ENCODE measurements around the gene CLEC18B.
A peak's percentile ranks its signal among the peaks of the same experiment; 100 is the strongest.
"Not testable (repeated sequence)": the region's sequence is repeated elsewhere in the genome, so short reads cannot be mapped to it uniquely, and the experiment has no call there.

Gene CLEC18B

GRCh38 chr16:74406600-74407361 lies 14.5 kb downstream of the CLEC18B start:
- DNase-seq, result not testable (repeated sequence)

- DNase-seq, result not testable (repeated sequence)
These were observed 16.9 kb downstream of the CLEC18B start for GRCh38 chr16:74404148-74404933.

DNA sequence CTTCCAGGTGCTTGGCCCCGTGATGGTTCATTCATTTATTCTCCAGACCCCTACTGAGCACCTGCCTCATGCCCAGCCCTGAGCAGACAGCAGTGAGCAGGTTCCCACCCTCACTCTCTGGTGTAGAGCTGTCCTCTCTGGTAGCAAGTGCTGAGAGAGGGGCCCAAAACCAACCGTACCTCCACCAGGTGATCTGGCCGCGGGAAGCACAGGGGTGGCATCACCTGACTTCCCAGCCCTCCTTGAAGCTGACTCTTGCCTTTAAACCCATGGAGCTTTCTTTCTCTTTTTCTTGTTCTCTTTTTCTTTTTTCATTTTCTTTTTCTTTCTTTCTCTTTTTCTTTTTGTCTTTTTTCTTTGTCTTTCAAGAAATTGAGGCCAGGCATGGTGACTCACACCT lies 21.0 kb downstream of the CLEC18B start:
- peak in 1 of 3 donors; percentile 14 for DNase-seq

DNA sequence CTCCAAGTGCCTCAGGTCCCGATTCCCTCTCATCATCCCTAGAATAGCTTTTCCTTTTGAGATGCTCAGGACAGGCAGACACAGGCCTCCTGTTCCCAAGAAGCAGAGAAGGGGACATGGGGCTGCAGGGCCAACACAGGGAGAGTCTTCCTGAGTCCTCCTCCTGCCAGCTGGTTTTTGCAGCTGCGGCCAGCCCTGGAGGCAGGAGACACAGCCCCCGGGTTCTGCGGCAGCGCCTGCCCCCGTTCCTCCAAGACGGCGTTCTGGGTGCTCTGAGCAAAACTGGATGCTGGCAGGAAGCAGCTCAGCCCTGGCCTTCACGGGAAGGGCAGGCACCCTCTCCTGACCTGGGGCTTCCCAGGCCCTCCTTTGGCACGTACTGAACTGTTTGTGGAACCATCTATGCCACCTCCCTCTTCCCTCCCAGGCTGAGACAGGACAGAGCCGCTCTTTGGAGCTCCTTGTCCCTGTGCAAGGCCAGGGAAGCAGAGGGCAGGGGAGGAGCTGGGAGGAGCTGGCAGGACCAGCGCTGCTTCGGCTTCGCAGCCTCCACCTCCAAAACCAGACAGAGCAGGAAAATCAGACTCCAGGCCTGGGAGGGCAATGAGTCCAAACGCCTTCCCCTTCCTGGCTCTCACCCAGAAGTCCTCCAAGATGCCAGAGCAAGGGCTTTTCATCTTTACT lies 22.9 kb downstream of the CLEC18B start:
- DNase-seq, result peak in 1 of 3 donors; percentile 4

- DNase-seq, result not testable (repeated sequence)
These were observed 24.7 kb downstream of the CLEC18B start for GRCh38 chr16:74396521-74397017.

DNA sequence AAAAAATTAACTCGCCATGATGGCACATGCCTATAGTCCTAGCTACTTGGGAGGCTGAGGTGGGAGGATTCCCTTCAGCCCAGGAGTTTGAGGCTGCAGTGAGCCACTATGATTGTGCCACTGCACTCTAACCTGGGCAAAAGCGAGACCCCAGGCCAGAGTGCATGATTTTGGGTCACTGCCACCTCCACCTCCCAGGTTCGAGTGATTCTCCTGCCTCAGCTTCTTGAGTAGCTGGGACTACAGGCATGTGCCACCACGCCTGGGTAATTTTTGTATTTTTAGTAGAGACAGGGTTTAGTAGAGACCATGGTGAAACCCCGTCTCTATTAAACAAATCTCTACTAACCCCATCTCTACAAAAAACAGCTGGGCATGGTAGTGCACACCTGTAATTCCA lies 26.7 kb downstream of the CLEC18B start:
- not testable (repeated sequence) for DNase-seq

DNA sequence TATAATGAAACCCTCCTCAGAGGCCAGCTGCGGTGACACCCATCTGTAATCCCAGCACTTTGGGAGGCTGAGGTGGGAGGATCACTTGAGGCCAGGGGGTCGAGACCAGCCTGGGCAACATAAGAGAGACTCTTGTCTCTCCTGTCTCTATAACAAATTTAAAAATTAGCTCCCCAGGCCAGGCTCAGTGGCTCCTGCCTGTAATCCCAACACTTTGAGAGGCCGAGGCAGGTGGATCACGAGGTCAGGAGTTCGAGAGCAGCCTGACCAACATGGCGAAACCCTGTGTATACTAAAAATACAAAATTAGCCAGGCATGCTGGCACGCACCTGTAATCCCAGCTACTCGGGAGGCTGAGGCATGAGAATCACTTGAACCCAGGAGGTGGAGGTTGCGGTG lies 27.1 kb downstream of the CLEC18B start:
- not testable (repeated sequence) for DNase-seq

DNA sequence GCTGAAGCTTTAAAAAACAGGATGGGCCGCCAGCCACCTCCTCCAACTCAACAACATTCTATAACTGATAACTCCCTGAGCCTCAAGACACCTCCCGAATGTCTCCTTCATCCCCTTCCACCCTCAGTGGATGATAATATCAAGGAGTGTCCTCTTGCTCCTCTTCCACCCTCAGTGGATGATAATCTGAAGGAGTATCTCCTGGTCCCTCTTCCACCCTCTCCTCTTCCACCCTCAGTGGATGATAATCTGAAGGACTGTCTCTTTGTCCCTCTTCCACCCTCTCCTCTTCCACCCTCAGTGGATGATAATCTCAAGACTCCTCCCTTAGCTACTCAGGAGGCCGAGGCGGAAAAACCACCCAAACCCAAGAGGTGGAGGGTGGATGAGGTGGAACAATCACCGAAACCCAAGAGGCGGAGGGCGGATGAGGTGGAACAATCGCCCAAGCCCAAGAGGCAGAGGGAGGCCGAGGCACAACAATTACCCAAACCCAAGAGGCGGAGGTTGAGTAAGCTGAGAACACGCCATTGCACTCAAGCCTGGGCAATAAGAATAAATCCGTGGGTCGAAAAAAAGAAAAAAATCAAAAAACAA lies 29.7 kb downstream of the CLEC18B start:
- DNase-seq, result peak in 1 of 3 donors; percentile 8

- DNase-seq, result peak in 2 of 3 donors; percentile 18 to 20
These were observed 38.8 kb downstream of the CLEC18B start for GRCh38 chr16:74382339-74383034.

- DNase-seq, result not testable (repeated sequence)
These were observed 47.5 kb downstream of the CLEC18B start for GRCh38 chr16:74373847-74374184.

DNA sequence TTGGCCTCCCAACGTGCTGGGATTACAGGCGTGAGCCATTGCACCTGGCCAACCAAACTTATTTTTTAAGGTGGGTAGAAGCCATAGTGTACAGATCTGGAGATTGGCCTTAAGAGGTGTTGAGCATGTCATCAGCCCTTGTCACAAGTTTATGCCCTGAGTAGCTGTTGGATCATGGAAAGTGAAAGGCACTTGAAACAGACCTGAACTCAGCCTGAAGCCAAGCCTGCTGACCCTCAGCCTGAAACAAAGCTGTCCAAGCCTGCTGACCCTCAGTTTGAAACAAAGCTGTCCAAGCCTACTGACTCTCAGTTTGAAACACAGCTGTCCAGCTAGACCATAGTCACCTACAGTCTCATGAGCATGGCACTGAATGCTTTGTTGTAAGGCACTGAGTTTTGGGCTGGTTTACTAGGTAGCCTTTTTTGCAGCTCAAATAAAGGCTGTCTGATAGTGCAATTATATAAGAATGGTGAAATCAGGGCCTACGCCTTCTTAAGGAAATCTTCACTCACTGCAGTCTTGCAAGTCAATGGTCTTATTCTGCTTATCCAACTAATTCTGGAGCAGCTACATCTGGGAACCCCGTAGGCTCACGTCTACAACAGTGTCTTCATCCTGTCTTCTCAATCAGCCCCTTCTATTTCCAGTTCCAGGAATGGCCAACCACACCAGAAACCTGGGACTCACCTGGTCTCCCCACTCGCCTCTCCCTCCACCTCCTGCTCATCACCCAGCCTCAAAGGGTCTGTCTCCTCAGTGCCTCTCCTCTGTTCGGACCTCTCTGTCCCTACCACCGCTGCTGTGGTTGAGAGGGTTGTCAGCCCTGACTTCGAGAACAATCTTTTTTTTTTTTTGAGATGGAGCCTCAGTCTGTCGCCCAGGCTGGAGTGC lies 48.1 kb downstream of the CLEC18B start:
- DNase-seq, result peak in 1 of 3 donors; percentile 18

DNA sequence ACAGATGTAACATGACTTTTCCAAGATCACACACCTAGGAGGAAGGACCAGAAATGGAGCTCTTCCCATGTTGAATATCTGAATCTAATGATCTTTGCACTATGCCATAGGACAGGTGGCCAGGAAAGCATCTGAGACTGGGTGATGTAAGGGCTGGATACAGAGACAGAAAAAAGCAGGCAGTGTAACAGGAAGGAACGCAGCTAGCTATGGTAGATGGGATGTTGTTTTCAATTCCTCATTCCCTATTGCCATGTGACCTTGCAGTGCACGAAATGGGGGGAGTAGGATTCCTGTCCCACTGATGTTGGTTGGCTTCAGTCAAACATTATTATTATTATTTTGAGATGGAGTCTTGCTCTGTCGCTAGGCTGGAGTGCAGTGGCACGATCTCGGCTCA lies 48.9 kb downstream of the CLEC18B start:
- DNase-seq, result peak in 2 of 3 donors; percentile 15 to 25

DNA sequence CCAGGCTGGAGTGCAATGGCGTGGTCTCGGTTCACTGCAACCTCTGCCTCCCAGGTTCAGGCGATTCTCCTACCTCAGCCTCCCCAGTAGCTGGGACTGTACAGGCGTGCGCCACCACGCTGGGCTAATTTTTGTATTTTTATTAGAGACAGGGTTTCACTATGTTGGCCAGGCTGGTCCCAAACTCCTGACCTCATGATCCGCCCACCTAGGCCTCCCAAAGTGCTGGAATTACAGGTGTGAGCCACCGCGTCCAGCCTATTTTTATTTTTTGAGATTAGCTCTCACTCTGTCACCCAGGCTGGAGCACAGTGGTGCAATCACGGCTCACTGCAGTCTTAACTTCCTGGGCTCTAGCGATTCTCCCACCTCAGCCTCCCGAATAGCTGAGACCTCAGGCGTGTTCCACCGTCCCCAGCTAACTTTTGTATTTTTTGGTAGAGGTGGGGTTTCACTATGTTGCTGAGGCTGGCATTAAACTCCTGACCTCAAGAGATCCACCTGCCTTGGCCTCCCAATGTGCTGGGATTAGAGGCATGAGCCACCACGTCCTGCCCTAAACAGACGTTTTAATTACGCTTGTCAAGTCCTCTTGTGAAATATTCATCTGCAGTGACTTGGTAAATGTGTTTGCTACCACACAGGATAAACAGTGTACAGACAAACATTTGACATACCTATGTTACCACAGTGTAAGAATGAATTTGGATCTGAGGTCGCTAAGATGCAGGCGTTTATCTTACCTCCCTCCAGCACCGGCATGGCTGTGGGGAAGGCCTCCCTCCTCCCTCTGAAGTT lies 50.7 kb downstream of the CLEC18B start:
- DNase-seq, result peak in 1 of 3 donors; percentile 12

DNA sequence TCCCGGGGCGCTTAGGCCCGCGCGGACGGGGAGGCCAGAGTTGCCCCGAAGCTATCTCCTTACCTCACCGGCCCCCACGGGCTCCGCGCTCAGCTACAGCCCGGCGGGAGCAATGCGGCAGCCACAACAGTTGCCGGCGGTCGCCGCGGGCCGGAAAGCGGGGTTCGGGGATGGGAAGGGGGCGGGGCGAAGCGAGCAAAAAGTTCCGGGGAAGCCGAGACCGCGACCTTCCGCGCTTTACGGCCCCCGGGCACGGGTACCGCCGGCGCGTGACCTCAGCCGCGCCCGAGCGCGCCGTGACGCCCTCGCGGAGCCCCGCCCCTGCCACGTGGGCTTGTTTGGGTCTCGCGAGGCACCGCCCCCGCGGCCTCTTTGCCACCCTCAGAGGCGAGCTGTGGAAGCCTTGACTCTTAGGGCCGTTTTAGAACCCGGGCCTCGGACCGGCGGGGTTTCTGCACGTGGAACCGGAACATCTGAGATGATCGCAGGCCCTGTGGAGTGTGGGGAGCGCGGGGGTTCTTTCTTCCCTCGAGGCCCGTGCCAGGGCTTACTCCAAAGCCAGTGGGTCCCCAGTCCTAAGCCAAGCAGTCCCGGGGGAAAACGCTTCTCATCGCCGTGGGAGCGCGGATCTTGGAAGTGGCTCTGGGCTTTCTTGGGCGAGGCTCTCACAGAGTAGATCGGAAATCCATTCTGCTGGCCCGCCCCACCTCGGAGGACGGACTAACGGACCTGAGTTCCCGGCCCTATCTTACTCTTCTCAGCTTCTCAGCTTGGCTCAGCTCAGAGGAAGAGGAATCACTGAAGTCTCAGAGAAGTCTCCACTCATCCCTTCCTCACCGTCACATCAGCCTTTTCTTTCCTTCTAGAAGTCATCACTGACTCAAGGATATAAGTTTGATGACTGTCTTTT lies 53.0 kb downstream of the CLEC18B start:
- DNase-seq, result peak; percentile 98 to 99 (median 98)

DNA sequence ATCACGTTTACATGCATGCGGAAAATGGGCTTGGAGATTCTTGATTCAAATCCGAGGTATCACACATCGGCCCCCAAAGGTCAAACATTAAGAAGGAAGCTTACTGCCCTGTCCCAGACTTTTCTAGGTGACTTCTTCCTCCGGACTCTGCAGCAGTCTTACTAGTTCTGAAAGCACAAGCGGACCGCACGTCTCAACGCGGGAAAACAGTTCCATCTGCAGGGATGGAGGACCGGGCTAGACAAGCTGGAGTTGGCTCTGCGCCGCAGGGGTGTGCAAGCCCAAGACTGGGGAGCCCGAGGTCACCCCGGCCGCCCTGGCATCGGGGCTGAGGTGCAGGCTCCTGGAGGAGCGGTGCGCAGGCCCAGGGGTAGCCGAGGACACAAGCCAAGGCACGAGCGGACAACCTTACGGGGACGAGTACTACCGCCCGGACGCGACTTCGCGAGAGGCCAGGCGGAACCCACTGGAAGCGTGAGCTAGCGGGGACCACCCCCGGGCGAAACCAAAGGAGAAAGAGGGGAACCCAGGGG lies 53.7 kb downstream of the CLEC18B start:
- peak; percentile 19 to 59 (median 36) for DNase-seq

GRCh38 chr16:74361646-74362610 lies 59.4 kb downstream of the CLEC18B start:
- not testable (repeated sequence) for DNase-seq
